ENCODE results near the gene PROZ. TPM values are rescaled to one million over a fixed set of nuclear protein-coding genes. Genes with fewer than 3 reads are reported as not detected.
A peak's percentile ranks its signal among the peaks of the same experiment; 100 is the strongest.

Gene PROZ
- total RNA-seq, 6 donors from 2014 or later = not detected

DNA sequence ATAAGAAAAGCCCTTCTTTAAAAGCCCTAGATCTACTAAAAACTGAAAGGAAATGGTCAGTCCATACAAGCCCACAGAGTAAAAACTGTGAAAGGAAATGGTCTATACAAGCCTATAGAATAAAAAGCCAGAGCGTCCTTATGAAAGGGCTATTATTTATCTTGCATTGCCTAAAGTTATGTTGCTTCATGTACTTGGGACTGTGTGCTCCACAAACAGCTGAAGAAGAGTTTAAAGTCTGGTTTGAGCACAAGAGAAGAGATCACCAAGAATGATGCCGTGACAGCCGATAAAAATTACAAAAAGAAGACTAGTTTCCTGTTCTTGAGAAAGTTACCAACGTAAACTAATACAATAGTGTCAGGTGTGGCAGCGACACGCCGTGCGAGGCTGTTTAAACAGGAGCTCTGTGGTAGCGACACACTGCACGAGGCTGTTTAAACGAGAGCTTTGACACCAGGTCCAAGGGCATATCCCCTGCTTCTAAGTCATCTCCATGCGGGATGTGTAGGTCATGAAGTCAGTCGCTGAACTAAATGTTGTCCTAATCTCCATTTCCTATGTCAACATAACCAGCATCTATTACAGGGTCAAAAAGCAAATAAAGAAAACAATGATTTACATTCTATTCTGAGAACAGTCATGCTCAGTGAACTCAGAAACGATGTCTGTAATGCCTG, 25.1 kb downstream of the PROZ start:
- TF ChIP-seq POLR2AphosphoS5 (IDR thresholded peaks at IDR 0.05) (no peak), POLR2A (IDR thresholded peaks at IDR 0.05) (no peak), EP300 (IDR thresholded peaks at IDR 0.05) (no peak)
- TF ChIP-seq, protein P1, sequence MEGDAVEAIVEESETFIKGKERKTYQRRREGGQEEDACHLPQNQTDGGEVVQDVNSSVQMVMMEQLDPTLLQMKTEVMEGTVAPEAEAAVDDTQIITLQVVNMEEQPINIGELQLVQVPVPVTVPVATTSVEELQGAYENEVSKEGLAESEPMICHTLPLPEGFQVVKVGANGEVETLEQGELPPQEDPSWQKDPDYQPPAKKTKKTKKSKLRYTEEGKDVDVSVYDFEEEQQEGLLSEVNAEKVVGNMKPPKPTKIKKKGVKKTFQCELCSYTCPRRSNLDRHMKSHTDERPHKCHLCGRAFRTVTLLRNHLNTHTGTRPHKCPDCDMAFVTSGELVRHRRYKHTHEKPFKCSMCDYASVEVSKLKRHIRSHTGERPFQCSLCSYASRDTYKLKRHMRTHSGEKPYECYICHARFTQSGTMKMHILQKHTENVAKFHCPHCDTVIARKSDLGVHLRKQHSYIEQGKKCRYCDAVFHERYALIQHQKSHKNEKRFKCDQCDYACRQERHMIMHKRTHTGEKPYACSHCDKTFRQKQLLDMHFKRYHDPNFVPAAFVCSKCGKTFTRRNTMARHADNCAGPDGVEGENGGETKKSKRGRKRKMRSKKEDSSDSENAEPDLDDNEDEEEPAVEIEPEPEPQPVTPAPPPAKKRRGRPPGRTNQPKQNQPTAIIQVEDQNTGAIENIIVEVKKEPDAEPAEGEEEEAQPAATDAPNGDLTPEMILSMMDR (IDR thresholded peaks at IDR 0.05) = no peak
- Histone ChIP-seq H3K27me3 (no peaks in the 10 kb centered on the region), H3K4me1 (peaks cover 0 to 13% (median 0%) of the 10 kb centered on the region in 4 donors), H3K36me3 (peaks cover 8 to 68% (median 54%) of the 10 kb centered on the region in 4 donors), H3K9me3 (no peaks in the 10 kb centered on the region), H3K4me3 (no peak overlapping the region), H3K27ac (no peak overlapping the region)
- no peak for ATAC-seq (ENCODE audit: low FRiP score in 2 of 2)
- WGBS, 2 donors = 90 to 91% methylated on average over 14 of the region's 14 CpGs
- no peak for DNase-seq

DNA sequence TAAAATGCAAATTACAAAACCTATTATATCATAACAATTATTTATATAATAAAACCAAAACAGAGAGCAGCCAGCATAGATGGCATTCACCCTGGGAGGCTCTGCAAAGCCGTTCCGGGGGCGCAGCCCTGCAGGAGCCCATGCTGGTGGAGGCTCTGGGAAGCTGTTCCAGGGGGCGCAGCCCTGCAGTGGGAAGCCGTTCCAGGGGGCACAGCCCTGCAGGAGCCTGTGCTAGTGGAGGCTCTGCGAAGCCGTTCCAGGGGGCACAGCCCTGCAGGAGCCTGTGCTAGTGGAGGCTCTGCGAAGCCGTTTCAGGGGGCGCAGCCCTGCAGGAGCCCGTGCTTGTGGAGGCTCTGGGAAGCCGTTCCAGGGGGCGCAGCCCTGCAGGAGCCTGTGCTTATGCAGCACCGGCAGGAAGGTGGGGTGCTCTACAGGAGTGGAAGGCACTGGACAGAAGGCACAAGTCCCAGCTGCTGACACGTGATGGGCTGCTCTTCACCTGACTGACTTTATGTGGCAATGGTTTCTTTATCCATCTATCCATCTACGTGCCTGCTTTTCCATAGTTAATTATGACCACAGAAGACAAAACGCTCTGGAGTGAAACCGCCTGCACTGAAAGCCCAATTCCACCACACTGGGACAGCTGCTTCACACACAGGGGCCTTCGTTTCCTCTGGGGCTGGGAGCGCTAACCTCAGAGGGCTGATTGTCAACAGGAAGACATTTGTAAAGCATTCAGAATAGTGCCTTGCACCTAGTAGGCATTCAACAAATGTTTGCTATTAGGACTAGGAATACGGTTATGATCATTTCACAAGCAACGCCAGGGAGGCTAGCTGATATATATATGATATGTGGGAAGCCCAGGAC, 26.4 kb downstream of the PROZ start:
- H3K27me3 ChIP-seq = no peaks in the 10 kb centered on the region
- H3K36me3 ChIP-seq = peaks cover 3 to 65% (median 48%) of the 10 kb centered on the region in 4 donors
- H3K4me1 ChIP-seq = peaks cover 0 to 10% (median 0%) of the 10 kb centered on the region in 4 donors
- H3K27ac ChIP-seq = no peak overlapping the region
- DNase-seq (peak in 1 of 2 donors; percentile 59), ATAC-seq (ENCODE audit: low FRiP score in 2 of 2) (no peak)
- 87 to 88% methylated on average over 17 to 22 of the region's 22 CpGs for WGBS, 2 donors
- no peak overlapping the region for H3K4me3 ChIP-seq
- no peaks in the 10 kb centered on the region for H3K9me3 ChIP-seq
- TF ChIP-seq, protein P1 (IDR thresholded peaks at IDR 0.05) = no peak
- TF ChIP-seq EP300 (IDR thresholded peaks at IDR 0.05) = no peak
- no peak for TF ChIP-seq POLR2A (IDR thresholded peaks at IDR 0.05)
- no peak for TF ChIP-seq POLR2AphosphoS5 (IDR thresholded peaks at IDR 0.05)

DNA sequence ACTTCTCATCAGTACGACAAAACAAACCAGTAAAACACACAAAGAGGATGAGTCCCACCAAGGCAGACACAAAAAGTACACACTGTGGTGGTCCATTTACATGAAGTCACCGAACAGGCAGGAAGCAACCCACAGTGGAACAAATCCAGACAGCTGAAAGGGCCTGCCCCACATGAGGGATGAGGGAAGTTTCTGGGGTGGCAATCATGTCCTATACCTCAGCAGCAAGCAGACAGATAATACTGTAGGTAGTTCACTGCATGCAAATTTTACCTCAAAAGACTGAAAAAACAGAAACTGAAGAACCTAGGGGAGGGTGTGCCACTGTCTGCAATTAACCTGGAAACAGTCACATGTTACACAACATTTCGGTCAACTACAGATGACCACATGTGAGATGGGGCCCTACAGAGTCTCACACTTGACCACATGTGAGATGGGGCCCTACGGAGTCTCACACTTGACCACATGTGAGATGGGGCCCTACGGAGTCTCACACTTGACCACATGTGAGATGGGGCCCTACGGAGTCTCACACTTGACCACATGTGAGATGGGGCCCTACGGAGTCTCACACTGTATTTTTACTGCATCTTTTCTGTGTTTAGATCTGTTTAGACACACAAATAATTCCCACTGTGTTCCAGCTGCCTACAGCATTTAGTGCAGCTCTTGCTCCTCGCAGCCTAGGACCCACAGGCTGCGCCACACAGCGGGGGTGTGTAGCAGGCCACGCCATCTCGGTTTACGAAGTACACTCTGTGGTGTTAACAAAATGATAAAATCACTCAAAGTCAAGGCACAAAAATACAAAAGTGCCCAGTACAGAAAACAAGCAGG, 27.8 kb downstream of the PROZ start:
- H3K27me3 ChIP-seq = no peaks in the 10 kb centered on the region
- no peak for ATAC-seq (ENCODE audit: low FRiP score in 2 of 2)
- no peak overlapping the region for H3K4me3 ChIP-seq
- H3K4me1 ChIP-seq = peaks cover 0 to 5% (median 0%) of the 10 kb centered on the region in 4 donors
- H3K27ac ChIP-seq = peak overlapping the region in 3 of 4 donors; percentile 24 to 72 (median 63)
- no peak for TF ChIP-seq POLR2AphosphoS5 (IDR thresholded peaks at IDR 0.05)
- TF ChIP-seq EP300 (IDR thresholded peaks at IDR 0.05) = no peak
- no peak for TF ChIP-seq POLR2A (IDR thresholded peaks at IDR 0.05)
- TF ChIP-seq, protein P1 (IDR thresholded peaks at IDR 0.05) = no peak
- 72 to 76% methylated on average over 12 to 13 of the region's 13 CpGs for WGBS, 2 donors
- peaks cover 0 to 65% (median 40%) of the 10 kb centered on the region in 4 donors for H3K36me3 ChIP-seq
- H3K9me3 ChIP-seq = no peaks in the 10 kb centered on the region
- DNase-seq = no peak

DNA sequence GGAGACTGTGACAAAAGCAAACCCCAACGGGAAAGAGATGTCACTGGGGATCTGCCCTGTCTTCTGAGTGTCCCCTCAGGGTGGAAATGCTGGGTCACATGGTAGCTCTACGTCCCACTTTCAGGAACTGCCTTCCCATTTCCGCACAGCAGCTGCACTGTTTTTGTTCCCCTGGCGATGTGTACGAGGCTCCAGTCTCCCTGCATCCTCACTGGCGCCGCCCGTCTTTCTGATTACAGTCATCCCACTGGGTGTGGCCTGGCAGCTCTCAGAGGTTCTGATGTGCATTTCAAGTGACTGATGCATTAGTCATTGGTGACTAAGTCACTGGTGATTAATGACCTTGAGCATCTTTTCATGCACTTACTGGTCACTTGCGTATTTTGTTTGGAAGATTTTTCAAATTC, 28.8 kb downstream of the PROZ start:
- peak in 1 of 2 donors; percentile 77 for DNase-seq
- H3K27ac ChIP-seq = peak overlapping the region in 3 of 4 donors; percentile 24 to 72 (median 63)
- no peak overlapping the region for H3K4me3 ChIP-seq
- H3K9me3 ChIP-seq = no peaks in the 10 kb centered on the region
- ATAC-seq (ENCODE audit: low FRiP score in 2 of 2) = peak; percentile 85 to 97
- WGBS, 2 donors = 62 to 73% methylated on average over 9 of the region's 9 CpGs
- peaks cover 0 to 5% (median 0%) of the 10 kb centered on the region in 4 donors for H3K4me1 ChIP-seq
- TF ChIP-seq EP300 (IDR thresholded peaks at IDR 0.05) = peak in 2 of 4 donors; percentile 54 to 66
- peak; percentile 64 to 73 for TF ChIP-seq POLR2AphosphoS5 (IDR thresholded peaks at IDR 0.05)
- TF ChIP-seq, protein P1 (IDR thresholded peaks at IDR 0.05) = no peak
- peak in 1 of 4 donors; percentile 21 for TF ChIP-seq POLR2A (IDR thresholded peaks at IDR 0.05)
- H3K36me3 ChIP-seq = peaks cover 0 to 72% (median 35%) of the 10 kb centered on the region in 4 donors
- H3K27me3 ChIP-seq = no peaks in the 10 kb centered on the region

All from upper lobe of left lung (tissue), 6 donors.